SHP77 (cell line): ENCODE data around the gene USP53.
A peak's percentile ranks its signal among the peaks of the same experiment; 100 is the strongest.
"Not testable (repeated sequence)": the region's sequence is repeated elsewhere in the genome, so short reads cannot be mapped to it uniquely, and the experiment has no call there.

Experiments used
- DNase-seq, 2 experiments: peaks; one replicate each; lab custom pipeline; 2025; lab: John Stamatoyannopoulos, UW

USP53 gene

DNA sequence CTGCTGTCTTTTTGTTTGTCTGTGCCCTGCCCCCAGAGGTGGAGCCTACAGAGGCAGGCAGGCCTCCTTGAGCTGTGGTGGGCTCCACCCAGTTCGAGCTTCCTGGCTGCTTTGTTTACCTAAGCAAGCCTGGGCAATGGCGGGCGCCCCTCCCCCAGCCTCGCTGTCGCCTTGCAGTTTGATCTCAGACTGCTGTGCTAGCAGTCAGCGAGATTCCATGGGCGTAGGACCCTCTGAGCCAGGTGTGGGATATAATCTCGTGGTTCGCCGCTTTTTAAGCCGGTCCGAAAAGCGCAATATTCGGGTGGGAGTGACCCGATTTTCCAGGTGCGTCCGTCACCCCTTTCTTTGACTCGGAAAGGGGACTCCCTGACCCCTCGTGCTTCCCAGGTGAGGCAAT, 67.0 kb downstream of the USP53 start:
- not testable (repeated sequence) for DNase-seq

DNA sequence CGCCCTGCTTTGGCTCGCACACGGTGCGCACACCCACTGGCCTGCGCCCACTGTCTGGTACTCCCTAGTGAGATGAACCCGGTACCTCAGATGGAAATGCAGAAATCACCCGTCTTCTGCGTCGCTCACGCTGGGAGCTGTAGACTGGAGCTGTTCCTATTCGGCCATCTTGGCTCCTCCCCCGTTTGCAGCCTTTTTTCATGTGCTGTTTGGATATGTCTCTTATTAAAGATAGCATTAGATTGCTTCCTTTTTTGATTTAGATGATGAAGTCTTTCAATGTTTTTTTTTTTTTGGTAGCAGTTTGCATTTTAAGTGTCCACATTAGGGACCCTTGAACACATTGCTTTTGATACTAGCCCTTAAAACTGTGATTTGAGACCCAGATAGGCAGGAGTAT, 67.4 kb downstream of the USP53 start:
- not testable (repeated sequence) for DNase-seq

DNA sequence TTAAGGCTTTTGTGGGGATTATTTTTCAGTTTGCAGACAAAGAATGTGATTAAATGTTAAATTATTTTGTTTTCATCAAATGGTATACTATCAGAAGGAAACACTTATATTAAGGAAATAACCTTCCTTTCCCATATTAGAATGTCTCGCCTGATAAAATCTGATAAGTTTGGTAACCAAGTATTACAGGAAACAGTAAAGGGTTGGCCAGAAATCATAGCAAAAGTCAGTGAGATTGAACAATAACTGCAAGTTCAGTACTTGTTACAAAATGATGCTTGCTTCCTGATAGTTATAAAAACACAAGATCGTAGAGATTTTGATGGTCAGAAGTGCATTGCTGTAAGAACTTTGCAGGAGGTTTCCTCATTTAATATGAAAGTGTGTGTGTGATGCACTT, 68.9 kb downstream of the USP53 start:
- no peak for DNase-seq

DNA sequence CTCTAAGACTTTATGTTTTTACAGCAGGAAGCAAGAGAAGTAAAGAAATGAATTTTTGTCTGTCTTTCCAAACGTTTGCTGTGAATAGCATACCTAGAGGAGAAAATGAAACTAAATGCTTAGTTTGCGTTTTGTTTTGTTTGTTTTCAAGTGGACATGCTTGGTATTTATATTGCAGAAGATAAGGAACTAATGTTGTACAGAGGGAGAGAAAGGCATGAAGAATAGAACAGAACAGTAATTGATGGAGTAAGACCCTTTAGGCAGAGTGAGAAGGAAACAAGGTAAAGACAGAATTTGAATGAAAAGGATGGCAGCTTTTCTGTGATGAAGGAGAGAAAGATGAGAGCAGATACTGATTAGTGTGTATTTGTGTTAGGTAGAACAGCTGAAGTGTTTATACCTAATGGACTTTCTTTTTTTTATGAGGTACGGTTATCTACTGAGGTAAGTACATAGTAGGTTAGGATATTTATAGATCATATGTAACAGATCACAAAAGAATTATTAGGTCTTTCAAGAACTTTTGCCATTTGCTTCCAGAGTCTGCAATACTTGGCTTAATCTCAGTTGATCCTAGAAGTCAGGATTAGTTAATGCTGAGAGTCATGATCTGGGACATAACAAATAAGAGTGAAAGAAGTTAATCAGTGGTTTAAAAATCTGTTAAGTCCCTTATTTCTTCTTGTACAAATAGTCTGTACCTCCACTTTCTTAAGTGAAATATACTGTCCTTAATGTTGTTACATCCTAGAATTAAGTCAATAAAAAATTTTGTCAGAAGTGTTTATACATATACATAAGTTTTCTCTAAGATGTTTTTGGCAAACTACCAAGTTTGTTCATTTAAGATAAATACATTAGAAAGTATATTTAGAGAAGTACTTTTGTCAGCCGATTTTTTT, 72.6 kb downstream of the USP53 start:
- DNase-seq: no peak

DNA sequence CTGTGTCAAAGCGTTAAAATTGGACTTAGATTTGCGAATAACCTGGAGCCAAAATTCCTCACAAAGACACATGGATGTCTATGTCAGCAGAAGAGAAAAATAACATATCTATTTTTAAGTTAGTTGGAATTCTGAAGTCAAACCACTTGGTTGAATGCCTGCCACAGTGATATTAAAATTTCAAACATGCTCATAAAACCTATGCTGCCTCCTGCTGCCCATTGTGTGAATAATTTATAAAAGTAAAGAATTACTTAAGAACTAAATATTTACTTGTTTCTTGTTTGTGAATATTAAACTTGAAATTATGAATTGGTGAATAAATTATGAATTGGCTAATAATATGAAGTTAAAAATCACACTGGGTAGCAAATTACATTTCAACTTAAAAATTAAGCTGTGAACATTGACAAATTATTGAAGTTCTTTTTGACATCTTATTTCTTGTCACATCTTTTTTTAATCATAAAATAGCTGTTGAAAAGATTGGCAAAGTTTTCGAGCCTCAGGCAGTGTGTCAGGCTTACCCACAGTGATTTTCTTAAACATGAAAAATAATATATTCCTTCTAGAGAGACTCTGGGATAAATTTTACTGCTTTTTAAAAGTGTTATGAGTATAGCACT, 74.0 kb downstream of the USP53 start:
- DNase-seq: no peak

DNA sequence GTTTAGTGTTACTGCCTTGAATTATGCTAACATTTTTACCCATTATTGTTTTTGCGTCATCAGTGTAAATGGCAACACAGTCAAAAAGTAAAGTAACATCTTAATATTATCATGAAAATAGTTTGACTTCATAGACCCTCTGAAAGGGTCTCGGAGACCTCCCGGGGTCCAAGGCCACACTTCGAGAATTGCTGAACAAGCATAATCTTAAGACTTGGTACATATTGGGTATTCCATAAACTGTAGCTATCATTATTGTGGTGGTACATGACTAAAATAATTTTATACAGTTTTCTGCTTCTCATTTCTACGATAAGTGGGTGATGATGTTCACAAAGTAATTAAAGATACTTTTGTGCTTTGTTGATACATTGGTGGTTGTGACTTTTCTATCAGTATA, 76.8 kb downstream of the USP53 start:
- no peak for DNase-seq

DNA sequence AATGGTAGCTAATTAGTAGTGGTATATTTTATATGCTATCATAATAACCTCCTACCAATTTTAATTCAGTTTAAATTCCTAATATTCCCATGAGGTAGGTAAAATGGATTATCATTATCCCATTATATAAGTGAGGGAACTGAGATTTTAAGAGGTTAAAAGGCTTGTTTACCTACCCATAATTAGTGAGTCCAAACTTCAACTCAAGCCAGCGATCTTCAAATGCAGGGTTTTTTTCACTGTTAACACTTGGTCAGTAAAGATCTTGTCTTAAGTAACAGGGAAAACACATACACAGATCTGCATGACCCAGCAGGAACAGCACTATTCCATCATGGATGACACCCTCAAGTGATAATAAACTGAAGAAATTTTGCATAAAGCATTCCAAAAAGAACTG, 78.1 kb downstream of the USP53 start:
- no peak for DNase-seq

DNA sequence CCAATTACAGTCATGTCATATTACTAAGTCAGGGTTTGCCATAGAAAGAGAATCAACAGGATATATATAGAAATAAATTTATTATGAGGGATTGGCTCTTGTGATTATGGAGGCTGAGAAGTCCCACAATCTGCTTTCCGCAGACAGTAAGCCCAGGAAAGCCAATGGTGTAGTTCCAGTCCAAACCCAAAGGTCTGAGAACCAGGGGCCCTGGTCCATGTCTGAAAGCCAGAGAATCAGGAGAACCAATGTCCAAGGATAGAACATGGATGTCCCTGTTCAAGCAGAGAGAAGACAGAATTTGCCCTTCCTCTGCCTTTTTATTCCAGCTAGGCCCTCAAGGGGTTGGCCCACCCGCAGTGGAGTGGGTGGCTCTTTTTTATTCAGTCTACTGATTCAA, 83.8 kb downstream of the USP53 start:
- DNase-seq: no peak

DNA sequence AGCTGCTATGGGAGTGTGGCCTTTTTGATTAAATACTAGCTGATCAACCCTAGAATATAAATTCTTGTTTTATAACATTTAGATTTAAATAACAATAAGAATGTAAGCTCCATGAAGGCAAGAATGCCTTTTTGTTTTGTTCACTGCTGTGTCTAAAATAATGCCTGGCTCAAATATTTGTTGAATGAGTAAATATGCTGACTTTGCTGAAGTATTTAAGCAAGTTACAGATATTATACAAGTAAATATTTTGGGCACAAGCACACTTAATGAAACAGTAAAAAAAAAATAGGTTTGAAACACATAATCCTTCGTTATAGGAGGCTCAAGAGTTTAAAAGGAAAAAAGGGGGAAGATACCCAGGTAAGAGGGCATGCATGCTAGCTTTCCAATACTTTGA, 85.3 kb downstream of the USP53 start:
- no peak for DNase-seq

DNA sequence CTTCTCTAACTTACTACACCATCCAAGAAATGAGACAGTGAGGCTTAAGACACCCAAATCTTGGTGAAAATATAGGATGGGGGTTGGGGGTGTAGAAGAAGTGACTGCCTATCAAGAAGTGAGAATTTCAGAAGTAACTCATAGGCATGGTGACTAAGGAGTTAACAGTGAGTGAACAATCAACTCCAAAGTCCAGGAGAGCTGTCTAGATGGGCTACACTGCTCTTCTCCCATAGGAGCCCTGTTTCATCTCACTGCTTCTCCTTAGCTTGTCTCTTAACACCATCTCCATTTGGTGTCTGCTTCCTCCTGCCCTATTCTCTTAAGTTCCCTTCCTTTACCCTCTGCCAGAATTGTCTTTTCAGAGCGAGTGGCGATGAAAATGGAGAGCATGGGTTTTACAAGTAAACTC, 86.8 kb downstream of the USP53 start:
- no peak for DNase-seq

DNA sequence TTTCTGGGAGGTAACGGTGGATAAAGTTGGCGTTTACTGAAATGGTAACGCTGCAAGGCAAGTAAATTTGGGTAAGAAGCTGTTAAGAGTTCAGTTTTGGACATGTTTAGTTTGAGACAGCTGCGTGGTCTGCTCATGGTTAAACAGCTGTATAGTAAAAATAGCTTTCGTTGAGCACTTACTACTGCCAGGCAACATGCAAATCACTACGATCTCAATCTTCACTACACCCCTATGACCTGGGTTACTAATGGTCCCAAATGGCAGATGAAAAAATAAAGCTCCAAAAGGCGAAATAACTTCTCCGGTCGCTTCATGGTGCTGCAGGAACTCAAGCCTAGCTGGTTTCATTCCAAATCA, 87.2 kb downstream of the USP53 start:
- DNase-seq: no peak

DNA sequence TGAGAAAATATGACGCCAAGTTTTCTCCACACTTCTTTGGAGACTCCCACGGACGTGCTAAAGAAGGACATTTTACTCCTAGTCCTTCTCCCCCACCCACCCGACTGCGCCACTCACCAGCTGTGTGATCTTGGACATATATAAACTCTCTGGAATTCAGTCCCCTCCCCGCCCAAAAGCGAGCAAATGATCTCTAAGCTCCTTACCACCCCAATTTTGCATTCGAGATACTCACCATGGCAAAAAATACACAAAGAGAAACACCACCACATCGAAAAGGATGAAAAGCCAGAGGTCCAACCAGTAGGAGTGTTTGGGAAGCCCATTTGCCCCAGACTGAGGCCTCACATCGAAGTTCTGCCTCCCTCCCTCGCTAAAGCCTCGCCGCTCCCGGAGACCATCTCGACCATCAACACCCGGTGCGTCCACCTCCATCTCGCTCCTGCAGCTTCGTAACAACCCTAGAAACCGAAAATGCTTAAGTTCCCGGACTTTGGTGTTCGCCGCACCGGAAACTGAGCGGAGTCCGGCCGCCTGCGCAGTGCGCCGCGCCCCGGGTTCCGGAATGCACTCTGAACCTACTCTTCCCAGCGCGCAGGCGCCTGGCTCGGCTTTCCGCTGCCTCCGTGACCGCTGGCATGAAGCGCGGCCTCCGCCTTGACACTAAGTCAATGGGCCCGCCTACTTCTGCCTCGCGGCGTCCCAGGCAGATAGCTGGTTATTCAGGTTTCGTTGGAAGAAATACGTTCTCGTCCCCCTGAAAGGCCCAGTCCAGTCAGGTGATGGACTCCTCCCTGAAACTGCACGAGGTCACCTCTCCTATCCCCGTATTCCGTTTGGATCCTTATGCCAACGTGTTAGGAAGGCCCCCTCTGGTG, 87.8 kb downstream of the USP53 start:
- no peak for DNase-seq

DNA sequence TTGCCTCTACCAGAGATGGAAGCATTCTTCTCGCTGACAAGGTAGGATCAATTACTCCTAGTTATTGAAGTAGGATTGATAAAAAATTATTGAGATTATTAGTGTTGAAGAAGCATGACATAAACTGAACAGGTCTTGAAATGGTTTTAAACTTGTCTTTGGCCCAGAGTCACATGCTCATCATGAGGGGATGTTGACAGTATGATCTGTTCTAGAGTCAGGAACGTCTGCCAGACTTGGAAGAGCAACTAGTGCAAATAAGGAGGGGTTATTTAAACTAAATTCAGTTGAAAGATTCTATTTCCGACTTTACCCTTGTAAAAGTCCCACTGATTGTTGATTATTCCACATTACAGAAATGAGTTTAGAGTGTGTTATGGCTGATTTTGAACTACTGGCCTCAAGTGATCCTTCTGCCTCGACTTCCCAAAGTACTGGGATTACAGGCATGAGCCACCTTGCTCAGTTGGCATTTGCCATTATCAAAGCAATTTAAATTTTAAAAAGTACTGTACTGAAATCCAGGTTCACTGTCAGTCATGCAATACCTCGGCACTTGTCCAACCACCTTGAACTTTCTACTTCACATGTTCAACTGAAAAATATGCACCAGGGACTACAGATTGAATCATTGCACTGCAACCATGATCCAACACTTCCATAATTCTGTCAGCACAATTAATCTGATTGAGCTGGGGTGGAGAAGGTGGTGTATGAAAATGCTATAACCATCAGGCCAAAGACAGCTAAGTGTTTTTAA, 89.7 kb downstream of the USP53 start:
- DNase-seq: no peak

DNA sequence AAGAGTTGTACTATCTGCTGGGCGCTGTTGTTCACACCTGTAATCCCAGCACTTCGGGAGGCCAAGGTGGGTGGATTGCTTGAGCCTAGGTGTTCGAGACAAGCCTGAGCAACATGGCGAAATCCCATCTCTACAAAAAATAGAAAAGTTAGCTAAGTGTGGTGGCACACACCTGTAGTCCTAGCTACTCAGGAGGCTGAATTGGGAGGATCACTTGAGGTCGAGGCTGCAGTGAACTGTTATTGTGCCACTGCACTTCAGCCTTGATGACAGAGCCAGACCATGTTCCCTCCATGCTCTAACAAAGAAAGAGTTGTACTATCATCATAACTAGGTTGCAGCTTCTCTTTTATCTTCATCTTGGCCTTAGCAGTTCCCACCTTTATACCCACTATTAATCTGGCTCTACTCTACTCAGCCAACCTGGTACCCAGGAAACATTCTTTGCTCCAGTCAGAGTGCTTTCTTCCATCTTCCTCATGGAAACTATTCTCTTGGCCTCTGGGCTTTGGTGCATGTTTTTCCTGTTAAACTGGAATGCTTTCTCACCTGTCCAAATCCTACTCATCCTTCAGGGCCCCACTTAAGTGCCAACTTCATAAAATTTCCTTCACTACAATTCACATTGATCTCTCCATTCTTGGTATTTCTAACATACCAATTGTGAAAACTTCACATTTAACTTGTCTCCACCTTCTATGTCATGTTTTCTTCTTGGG, 91.2 kb downstream of the USP53 start:
- no peak for DNase-seq

DNA sequence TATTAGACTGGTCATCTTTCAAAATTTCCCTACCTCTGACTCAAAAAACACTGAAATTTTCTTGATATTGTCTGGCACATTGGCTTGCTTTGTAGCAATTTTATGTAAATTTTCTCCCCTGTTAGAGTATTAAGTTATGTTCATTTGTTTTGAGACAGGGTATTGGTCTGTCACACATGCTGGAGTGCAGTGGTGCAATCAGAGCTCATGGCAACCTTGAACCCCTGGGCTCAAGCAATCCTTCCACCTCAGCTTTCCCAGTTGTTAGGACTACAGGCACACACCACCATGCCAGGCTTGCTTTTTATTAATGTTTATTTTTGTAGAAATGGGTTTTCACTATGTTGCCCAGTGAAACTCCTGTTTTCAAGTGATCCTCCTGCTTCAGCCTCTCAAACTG, 91.9 kb downstream of the USP53 start:
- no peak for DNase-seq

DNA sequence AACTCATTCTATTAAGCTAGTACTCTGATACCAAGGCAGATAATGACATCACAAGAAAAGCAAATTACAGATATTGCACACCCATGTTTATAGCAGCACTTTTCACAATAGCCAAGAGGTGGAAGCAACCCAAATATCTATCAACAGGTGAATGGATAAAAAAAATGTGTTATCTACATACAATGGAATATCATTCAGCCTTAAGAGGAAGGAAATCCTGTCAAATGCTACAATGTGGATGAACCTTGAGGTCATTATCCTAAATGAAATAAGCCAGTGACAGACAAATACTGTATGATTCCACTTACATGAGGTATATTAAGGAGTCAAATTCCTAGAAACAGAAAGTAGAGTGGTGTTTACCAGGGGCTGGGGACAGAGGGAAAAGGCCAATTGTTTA, 95.1 kb downstream of the USP53 start:
- DNase-seq: no peak

DNA sequence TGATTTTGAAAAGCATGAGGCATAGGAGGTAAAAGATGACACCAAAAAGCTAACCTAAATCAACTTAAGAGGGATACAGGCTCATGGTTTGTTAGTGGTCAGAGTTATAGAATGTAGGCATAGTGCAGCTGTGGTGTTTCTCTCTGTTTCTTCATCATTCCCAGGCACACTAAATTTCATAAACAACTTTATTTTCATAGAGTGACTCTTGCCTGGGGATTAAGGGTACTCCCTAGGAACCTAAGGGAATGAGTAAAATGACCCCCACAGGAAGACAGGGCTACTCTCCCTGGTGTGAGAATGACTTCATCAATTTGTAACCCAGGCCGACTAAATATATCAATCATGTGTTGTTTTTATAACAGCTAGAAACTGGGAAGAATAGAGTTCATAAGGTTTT, 98.3 kb downstream of the USP53 start:
- DNase-seq: no peak

DNA sequence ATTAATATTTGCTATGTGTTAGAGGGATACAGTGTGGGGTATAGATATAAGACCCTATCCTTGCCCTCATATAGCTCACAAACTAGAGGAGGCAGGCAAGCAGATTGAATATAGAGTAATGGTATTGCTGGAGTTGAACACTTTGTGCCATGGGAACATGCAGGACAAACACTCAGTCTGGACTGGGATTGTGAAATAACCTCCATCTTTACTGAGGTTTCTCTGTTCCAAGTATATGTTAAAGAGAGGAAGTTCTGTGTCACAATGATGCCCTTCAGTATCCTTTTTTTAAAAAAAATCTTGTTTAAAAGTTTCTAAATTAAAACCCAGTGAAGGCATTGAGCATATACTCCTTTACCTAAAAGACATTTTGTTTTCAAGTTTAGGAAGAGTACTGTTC, 100.7 kb downstream of the USP53 start:
- no peak for DNase-seq

DNA sequence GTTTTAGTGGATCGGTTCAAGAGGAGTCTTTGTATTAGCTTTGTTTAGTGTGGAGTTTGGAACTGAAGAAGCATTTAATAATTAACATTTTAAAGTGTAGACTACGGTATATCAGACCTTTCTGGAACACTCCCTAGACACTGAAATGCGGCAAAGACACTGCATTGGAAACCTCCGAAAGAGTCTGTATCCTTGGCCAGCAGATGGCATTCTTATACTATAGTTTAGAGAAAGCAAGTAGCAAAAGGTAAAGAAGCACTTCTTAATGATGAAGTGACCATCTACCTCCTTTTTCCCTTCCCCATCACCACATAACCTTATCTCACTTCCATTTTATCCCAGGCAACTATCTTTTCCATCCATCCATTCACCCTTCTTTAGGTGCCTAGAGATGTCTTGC, 101.8 kb downstream of the USP53 start:
- DNase-seq: peak; percentile 10 to 13

DNA sequence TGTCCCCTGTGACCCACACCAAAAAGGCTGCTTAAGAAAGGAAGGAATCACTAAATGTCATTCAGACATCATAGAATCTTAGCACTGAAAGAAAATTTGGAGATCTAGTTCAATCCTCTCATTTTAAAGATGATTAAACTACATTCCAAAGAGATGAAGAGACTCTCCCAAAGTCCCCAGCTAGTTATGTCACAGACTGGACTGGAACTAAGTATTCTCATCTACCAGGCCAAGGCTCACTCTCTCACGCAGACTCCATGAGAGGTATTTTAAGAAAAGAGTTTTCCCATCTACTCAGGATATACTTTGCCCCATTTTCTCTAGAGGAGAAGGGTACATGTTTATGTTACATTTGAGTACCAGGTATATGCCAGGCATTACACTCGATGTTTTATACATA, 102.5 kb downstream of the USP53 start:
- no peak for DNase-seq

DNA sequence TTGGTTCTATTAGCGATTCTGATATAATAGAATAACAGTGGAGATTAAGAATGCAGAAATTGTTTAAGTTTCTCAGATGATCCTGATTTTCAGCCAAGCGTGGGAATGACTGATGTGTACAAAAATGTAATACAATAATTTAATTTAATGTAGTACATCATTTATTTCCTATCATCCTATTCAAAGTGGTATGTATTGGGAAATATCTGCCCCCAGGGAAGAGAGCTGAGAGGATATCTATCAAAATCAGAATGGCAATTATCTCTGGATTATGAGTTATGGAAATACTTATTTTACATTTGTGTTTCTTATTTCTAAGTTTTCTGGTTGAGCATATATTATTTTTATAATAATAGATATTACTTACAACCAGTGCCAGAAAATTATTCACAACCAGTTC, 105.5 kb downstream of the USP53 start:
- no peak for DNase-seq
